HT1080 (cell line): ENCODE results near the gene NME7. TPM values are rescaled to one million over a fixed set of nuclear protein-coding genes. Genes with fewer than 3 reads are reported as not detected.

Experiments used
- DNase-seq: peaks from one replicate; pipeline ENCODE4 v3.0.0-alpha.2; 2015; ENCODE audit warnings: low read depth
- total RNA-seq: library from RNA; depleted of rRNA; stranded (reverse); fragments of >200 nt; shearing (Covaris generic); gene quantifications from 2 replicates; pipeline ENCODE4 v1.2.3, GENCODE V29; 2014; rRNA removed

Gene NME7
- total RNA-seq, 1 experiment from 2014 or later, result 21.0 TPM

GRCh38 chr1:169085911-169086310, 281.7 kb downstream of the NME7 start:
- DNase-seq, result no peak

Other genes with a start within 250 kb of the NME7 start
- 26.4 and 31.3 TPM in 2 replicates for gene BLZF1, start 398 bp upstream of the NME7 start, total RNA-seq
- gene CCDC181, start 59.7 kb upstream of the NME7 start, total RNA-seq, result 1.1 and 1.5 TPM in 2 replicates
- gene SLC19A2, start 118.1 kb upstream of the NME7 start, total RNA-seq, result 7.1 and 7.2 TPM in 2 replicates
- not detected in 2 replicates for gene F5, start 218.7 kb upstream of the NME7 start, total RNA-seq